GM18873 (cell line): ENCODE measurements around the gene SLC9A8.

Source experiments
- ATAC-seq: cut with Tn5 transposase; IDR thresholded peaks from one replicate; pipeline ENCODE4 v1.9.1; 2021; ENCODE audit warnings: mild to moderate bottlenecking, moderate library complexity, moderate number of reproducible peaks; ENCODE audit not compliant: unreplicated experiment, low FRiP score

The SLC9A8 gene

DNA sequence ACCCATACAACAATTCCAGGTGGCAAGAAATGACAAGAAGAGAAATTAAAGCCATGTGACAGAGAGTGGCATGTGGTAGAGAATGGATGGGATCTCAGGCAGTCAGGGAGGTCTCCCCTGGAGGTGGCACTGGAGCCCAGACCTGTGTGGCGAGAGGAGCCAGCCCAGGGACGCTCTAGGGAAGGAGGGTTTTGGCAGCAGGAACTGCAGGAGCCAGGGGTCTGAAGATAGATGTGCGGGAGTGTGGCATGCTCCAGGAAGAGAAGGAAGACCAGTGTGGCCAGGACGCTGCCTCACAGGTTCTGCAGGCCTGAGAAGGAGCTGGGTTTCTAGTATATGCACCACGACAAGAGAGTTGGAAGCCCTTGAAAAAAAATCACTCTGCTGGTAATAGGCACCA is 57.6 kb downstream of the SLC9A8 start:
- ATAC-seq, result no peak

- no peak for ATAC-seq
These were observed 58.8 kb downstream of the SLC9A8 start for GRCh38 chr20:49871391-49871948.

DNA sequence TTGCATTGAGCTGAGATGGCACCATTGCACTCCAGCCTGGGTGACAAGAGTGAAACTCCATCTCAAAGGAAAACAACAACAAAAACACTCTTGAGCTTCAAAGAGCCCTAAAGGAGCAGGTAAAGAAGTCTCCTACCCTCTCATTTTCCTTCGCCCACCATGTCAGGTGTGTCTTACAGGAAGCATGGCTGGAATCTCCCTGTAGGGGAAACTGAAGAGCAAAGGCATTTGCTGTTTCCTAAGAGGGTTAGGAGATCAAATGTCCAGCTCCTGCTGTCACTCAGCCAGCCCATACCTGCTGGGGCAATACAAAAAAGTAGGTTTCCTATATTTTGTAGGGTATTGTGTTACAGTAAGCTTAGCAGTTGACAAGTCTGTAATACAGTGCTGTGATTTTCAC is 59.4 kb downstream of the SLC9A8 start:
- ATAC-seq, result no peak

DNA sequence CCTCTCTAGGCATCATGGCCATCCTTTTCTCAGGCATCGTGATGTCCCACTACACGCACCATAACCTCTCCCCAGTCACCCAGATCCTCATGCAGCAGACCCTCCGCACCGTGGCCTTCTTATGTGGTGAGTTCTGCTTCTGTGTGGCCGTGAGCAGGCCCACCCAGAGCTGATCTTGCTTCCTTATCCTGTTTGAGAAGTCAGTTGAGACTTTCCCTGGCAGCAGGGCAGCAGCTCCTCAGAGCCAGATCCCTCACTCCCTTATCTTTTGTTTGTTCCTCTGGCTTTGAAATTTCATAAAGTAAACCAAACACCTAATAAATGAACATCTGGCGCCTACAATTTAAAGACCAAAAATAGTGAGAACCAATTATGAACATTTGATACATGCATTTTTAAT is 62.1 kb downstream of the SLC9A8 start:
- no peak for ATAC-seq

DNA sequence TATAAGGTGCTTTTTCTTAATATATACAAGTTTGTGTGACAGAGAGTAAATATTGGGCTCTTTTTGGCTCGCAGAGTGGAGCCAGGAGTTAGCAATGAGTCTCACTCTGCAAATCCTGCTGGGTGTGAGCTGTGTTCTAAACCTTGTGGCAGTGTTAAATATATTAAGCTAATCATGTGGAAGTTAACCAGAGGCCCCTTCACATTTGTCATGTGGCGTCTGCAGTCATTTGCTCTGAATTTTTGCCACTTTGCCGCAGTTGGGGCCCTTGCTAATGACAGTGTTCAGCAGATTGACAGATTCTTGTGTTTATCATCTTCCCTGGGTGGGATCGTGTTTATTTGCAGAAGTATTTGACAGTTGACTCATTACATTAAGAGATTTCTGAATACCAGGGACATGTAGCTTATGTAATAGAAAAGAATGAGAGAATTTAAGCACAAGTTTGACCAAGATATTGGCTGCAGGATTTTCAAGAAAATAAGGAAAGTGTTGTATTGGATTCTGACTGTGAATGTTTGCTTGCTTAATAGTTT is 64.8 kb downstream of the SLC9A8 start:
- ATAC-seq, result no peak

- no peak for ATAC-seq
These were observed 66.3 kb downstream of the SLC9A8 start for GRCh38 chr20:49878977-49879376.

DNA sequence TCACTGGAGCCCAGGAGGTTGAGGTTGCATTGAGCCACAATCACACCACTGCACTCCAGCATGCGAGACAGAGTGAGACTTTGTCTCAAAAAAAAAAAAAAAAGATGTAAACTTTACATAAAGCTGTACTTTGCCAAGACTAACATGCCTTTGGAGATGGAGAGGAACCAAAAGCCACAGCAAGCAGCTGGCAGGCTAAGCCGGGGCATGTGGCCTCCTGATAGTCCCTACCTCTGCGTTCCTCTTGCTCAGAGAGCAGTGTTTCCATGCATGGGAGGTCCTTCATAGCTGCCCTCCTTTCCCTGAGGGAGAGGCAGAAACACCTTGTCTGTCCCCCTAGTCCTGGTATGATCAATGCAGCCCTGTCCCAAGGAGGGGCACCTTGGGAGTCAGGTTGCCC is 67.5 kb downstream of the SLC9A8 start:
- ATAC-seq, result no peak

DNA sequence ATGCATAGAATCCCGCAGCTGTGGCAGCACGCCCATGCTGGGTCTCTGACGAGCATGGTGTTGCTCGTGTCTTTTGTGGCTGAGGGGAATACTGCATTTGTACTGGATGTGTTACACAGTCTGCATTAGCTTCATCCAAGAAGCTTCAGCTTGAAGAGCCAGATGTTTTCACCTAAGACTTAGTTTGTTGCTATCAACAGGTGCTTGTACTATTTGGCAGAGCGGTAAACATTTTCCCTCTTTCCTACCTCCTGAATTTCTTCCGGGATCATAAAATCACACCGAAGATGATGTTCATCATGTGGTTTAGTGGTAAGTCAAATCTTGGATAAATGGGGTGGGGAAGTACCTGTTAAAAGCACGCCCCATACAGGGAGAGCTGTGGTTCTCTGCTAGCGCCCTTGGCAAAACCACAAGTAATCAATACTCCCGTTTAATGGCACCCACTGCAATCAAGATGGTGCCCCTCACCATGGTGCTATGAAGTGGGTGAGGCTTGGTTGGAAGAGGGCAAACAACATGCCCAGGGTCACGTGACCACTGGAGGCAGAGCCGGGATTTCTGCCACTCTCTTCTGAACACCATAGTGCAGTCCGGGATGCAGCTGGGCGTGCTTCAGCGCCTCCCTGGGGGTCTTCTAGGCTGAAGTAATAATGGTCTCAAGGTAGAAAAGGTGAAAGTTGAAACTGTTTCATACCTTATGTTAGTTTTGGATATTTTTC is 68.3 kb downstream of the SLC9A8 start:
- no peak for ATAC-seq

- no peak for ATAC-seq
These were observed 69.7 kb downstream of the SLC9A8 start for GRCh38 chr20:49882171-49882970.

DNA sequence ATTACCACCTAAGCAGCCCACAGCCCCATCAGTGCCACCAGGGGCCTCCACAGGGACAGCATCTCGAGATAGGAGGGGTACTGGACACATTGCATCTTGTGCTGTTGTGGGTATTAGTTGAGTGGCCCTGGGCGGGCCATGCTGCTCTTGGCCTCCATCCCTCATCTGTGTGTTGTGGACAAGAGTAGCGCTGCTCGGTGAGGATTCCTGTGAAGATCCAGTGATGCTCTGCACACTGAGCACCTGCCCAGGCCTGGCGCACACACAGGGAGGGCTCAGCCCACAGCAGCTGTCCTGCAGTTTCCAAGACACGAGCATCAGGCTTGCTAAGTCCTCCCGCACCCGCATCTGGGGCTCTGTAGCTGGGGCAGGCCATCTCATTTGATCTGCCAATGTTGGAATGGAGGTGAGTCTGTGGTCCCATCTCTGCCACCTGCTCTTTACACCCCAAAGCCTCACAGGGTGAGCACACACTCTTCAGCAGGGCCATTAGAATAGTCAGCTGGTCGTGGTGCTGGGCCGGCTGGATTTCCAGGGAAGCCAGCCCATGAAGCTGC is 70.7 kb downstream of the SLC9A8 start:
- ATAC-seq, result no peak

- no peak for ATAC-seq
These were observed 73.1 kb downstream of the SLC9A8 start for GRCh38 chr20:49885558-49886332.

DNA sequence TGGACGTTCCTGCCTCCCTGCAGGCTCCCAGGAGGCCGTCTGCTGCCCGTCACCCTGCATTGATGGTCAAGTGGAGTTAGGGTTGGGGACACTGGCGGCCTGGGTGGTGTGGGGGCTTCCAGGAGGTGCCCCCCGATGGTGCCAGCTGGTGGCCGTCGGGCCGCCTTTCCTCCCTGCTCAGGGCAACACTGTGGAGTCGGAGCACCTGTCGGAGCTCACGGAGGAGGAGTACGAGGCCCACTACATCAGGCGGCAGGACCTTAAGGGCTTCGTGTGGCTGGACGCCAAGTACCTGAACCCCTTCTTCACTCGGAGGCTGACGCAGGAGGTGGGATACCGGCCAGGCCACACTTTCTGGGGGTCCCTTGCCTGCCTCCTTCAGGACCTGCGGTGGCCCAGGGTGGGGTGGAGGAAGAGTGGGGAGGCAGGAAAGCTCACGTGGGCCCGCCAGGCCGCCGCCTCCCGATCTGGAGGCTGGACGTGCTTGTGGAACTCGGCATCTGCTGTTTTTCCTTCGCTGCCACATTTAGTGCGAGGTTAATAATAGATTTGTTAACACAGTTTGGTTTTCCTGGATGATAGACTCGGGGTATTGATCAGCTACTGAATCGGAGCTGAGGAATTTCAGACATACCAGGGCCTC is 74.1 kb downstream of the SLC9A8 start:
- ATAC-seq, result no peak

DNA sequence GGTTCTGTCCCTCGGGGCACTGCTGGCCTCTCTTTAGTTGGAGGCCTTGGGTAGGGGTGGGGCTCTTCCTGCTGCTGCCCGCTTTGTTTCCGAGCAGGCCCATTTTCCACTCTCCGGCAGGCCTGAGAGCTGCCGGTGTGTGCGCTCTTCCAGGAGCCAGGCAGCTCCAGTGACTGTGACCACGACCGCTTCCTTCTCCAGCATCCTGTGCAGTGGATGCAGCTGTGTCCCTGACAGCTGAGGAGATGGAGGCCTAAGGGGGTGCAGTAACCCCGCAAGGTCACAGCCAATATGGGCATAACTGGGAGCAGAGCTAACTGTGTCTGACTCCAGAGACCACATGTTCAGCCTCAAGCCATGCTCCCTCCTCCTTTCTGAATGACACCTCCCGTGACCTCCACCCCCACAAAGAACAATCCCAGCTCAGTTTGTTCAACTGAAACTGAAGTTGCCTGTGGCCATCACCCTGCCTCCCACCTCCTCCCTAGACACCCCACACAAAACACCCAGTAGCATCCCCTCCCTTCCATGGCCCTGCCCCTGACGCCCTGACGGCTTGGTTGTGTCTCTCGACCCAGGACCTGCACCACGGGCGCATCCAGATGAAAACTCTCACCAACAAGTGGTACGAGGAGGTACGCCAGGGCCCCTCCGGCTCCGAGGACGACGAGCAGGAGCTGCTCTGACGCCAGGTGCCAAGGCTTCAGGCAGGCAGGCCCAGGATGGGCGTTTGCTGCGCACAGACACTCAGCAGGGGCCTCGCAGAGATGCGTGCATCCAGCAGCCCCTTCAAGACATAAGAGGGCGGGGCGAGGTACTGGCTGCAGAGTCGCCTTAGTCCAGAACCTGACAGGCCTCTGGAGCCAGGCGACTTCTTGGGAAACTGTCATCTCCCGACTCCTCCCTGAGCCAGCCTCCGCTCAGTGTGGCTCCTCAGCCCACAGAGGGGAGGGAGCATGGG is 74.9 kb downstream of the SLC9A8 start:
- no peak for ATAC-seq

GRCh38 chr20:49888212-49889000 is 75.8 kb downstream of the SLC9A8 start:
- ATAC-seq, result no peak

DNA sequence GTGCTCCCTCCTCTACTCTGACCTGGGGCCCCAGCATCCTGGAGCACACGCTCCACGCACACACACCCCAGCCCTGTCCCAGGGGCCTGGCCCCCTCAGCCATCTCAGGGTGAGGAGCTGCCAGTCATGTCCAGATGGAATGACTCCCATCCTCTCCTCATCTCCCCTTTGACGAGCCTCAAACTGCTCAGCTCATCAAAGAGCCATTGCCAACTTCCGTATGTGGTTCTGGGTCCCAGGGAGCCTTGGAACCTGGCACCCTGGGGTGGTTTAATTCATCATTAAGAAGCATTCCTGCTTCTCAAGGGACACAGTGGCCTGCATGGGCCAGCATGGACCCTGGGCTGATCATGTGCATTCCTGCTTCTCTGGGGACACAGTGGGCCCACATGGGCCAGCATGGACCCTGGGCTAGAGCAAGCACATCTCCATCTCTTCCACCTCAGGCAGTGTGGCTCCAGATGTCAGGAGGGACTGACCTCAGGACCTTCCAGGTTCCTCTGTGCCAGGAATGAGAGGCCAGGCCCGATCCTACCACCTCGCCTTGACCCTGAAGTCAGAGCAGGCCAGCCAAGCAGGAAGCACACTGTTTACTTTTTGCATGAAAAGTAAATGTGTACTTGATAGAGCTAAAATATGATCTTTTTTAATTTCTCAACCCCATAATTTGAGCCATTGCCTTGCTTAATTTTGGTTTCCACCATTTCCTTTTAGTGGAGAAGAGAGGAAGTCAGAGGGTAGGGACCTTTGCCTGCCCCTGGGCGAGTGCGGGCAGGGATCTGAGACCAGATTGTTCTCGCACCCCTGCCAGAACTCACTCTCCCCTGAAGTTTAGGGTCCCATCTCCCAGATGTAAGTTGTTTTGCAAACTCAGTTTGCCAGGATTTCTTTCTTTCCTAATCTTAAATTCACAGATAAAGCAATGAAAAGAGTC is 76.6 kb downstream of the SLC9A8 start:
- no peak for ATAC-seq

DNA sequence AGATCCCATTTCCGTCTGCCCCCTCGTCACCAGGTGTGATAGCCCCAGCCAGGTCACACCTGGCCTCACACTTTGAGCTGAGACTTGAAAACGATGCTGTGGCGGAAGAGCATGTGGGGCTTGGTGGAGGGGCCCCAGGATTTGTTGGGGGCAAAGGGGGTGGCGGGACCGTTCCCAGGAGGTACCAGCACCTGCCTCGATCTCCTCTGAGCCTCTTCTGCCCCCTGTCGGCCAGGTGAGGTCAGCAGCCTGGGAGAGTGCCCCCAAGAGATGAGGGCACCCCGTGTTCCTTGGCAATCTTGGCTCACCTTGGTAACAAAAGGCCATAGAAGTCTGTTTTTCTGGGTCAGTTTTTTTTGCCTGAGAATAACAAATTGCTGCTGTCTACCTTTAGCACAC is 77.3 kb downstream of the SLC9A8 start:
- no peak for ATAC-seq
